Cardiac fibroblast (primary cell): ENCODE results near the gene REXO1.

Experiments used
- DNase-seq, 2 donors: peaks; one replicate each; pipeline versions ENCODE4 v3.0.0 to v3.0.0-alpha.2; 2010; ENCODE audit warnings: low read depth in 2 of 2
- H3K4me3 ChIP-seq, 2 donors: replicated peaks in 1 of 2; 1 replicate in 1 of 2; 2 replicates in 1 of 2; pipeline ENCODE4 v1.5.1; 2011; ENCODE audit warnings: low read depth in 2 of 2, low read length in 2 of 2, mild to moderate bottlenecking in 2 of 2, moderate library complexity in 1 of 2
- TF ChIP-seq, protein P1 (sequence below): IDR thresholded peaks from one replicate; pipeline ENCODE4 v1.5.1; 2011; ENCODE audit warnings: low read depth, mild to moderate bottlenecking, low read length, inconsistent platforms

The REXO1 gene

DNA sequence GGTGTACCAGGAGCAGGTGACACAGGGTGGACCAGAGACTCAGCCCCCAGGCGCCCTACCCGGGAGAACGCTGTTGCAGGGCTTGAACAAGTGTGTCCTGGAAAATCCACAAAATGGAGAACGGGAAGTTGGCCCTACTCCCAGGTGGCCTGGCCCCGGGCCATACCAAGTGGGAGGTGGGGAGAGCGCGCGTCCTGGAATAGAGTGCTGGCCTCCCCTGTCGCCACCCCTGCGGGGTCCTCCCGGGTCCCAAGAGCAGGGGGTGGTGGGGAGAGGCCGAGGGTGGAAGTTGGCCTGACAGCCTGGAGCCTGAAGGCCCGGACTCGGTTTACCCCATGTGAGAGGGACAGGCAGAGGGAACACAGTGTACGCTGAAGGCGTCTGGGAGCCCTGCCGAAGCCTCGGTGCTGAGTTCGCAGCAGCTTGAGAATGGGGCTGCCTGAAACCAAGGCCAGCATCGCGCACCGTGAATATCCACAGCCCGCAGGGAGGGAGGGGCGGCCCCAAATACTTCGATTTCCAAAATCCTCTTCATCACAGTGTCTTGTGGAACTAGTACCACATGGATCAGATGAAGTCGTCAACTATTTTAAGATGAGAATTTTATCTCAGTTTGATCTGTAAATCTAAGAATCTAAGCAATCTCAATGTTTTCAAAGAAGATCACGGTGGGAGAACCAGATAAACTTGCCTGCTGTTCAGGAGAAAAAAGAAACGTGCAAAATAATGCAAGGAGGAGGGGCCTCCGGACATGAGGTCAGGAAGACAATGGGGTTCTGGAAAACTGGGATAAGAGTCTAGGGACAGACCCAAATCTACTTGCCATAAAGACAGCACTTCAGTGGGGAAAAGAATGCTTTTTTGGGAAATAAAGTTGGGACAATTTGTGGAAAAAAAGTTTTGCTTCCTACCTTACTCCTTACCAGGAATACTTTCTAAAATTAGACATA is 25.5 kb upstream of the REXO1 start:
- DNase-seq, result no peak
- H3K4me3 ChIP-seq, result peak overlapping the region; percentile 3 to 18
- TF ChIP-seq, protein P1, sequence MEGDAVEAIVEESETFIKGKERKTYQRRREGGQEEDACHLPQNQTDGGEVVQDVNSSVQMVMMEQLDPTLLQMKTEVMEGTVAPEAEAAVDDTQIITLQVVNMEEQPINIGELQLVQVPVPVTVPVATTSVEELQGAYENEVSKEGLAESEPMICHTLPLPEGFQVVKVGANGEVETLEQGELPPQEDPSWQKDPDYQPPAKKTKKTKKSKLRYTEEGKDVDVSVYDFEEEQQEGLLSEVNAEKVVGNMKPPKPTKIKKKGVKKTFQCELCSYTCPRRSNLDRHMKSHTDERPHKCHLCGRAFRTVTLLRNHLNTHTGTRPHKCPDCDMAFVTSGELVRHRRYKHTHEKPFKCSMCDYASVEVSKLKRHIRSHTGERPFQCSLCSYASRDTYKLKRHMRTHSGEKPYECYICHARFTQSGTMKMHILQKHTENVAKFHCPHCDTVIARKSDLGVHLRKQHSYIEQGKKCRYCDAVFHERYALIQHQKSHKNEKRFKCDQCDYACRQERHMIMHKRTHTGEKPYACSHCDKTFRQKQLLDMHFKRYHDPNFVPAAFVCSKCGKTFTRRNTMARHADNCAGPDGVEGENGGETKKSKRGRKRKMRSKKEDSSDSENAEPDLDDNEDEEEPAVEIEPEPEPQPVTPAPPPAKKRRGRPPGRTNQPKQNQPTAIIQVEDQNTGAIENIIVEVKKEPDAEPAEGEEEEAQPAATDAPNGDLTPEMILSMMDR, result no peak

DNA sequence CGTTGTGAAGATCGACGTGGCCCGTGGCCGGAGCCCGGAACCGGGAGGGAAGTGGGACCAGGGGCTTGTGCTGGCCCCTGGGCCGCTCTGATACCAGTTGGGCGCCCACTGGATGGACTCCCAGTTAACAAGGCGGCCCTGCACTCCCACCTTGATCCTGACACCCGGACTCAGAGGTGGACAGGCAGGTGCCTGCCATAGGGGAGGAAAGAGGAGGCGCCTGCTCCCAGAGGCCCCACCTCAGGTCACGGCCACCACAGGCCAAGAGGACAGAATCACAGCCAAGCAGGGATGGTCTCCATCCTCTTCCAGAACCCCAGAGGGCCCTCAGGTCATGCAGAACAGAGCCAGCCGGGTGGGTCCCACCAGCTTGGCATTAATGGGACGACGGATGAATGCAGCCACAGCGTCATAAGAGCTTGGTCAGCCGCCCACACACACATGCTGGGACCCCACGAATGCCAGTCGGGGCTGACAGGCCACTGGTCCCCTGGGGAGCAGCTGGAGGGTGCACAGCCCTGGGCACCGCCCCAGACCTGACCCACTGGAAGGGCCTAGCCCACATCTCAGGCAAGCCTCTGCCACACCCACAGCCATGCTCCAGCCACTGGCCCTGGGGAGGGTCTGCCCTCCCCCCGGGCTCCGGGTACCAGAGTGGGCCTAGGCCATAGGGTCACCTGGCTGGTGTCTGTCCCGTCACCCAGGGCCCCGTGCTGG is 24.7 kb upstream of the REXO1 start:
- TF ChIP-seq, protein P1, result no peak
- H3K4me3 ChIP-seq, result no peak overlapping the region
- DNase-seq, result no peak

DNA sequence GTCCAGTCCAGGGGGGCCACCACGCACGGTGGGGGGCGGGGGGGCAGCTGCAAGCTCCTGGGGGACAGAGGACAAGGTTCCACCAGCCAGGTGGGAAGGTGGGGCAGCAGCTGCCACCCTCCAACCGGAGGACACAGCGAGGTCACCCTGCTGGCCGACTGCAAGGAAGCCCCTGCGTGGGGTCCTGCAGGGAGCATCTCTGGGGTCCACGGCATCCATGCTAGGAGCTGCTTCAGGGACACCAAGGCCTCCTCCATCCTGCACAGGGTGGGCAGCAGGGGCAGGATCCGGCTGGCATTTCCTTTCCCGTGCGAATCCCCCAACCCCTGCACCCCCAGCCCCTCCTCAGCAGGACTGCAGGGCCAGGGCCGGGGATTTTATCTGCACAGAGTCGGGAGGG is 23.3 kb upstream of the REXO1 start:
- TF ChIP-seq, protein P1, result no peak
- no peak for DNase-seq
- no peak overlapping the region for H3K4me3 ChIP-seq

DNA sequence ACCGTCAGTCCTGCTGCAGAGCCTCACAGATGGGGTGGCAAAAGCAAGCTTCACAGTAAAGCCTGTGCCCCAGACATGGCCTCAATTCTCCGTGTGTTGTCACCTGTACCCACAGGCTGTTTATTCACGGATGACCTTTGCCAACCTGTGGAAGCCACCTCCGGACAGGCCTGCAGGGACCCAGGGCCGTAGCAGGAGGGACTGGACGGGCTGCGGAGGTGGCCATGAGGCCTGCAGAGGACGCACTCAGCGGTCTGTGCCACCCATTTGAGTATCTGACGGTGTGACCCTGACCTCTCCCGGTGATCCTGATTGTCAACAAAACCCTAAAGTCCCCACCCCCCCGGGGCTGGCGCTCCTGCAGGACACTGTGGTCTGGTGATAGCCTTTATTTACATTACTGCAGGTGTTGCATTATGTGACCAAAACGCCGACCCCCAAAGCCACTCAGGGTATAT is 22.9 kb upstream of the REXO1 start:
- TF ChIP-seq, protein P1, result no peak
- H3K4me3 ChIP-seq, result no peak overlapping the region
- no peak for DNase-seq

DNA sequence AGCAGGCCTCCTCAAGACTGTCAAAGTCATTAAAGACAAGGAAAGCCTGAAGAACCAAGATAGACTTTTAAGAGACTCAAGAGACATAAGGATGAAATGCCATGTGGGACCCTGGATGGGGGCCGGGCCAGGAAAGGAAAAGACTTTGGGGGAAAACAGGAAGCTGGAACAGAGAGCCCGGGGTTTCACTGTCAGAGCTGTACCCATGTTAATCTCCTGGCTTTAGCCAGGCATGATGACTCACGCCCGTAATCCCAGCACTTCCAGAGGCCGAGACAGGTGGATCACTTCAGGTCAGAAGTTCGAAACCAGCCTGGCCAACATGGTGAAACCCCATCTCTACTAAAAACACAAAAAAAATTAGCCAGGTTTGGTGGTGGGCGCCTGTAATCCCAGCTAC is 20.7 kb upstream of the REXO1 start:
- TF ChIP-seq, protein P1, result no peak
- DNase-seq, result no peak

DNA sequence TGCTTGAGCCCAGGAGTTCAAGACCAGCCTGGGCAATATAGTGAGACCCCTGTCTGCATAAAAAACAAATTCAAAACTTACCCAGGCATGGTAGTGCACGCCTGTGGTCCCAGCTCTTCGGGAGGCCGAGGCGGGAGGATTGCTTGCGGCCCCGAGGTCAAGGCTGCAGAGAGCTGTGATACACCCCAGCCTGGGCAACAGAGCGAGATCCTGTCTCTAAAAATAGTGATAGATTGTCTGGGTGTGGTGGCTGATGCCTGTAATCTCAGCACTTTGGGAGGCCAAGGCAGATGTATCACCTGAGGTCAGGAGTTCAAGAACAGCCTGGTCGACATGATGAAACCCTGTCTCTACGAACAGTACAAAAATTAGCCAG is 19.1 kb upstream of the REXO1 start:
- TF ChIP-seq, protein P1, result no peak
- H3K4me3 ChIP-seq, result no peak overlapping the region
- no peak for DNase-seq

More for the DNA sequence above, 20.7 kb upstream of the REXO1 start:
- no peak overlapping the region for H3K4me3 ChIP-seq
